PC-9 (cell line): ENCODE measurements around the gene RPL32. TPM values are rescaled to one million over a fixed set of nuclear protein-coding genes. Genes with fewer than 3 reads are reported as not detected.

Experiments
- BruUV-seq: library from RNA; stranded (reverse); fragments of 400-500 nt; replicated peaks from 2 replicates; lab custom pipeline; 2021; lab: Mats Ljungman, UMichigan
- CTCF ChIA-PET: fragments of 300-600 bp; sonication (Branson Sonifier 250); formaldehyde crosslinking; loops from one replicate; lab custom pipeline; 2022; ENCODE audit warnings: antibody characterized with exemption; lab: Charles Lee
- POLR2A ChIA-PET: fragments of 300-600 bp; sonication (Branson Sonifier 250); formaldehyde crosslinking; loops from one replicate; lab custom pipeline; 2022; ENCODE audit warnings: antibody characterized with exemption; ENCODE audit not compliant: unreplicated experiment; lab: Charles Lee
- DNase-seq, 2 experiments: peaks; one replicate each; pipeline versions ENCODE4 v3.0.0 to v3.0.0-alpha.2; 2015 to 2022; ENCODE audit warnings: mixed read lengths in 1 of 2
- H2AFZ ChIP-seq: fragments of 200-600 bp; sonication (generic); 2 replicates; pipeline ENCODE4 v1.8.1; 2017; ENCODE audit warnings: antibody characterized with exemption
- H3F3A ChIP-seq: fragments of 200-600 bp; sonication (generic); 2 replicates; pipeline ENCODE4 v1.8.1; 2017; ENCODE audit warnings: antibody characterized with exemption, mild to moderate bottlenecking, low read depth; ENCODE audit not compliant: insufficient read depth
- H3K27ac ChIP-seq: fragments of 200-600 bp; sonication (generic); 2 replicates; pipeline ENCODE4 v1.6.1; 2016; ENCODE audit warnings: mixed run types
- H3K27me3 ChIP-seq: fragments of 200-600 bp; sonication (generic); 2 replicates; pipeline ENCODE4 v1.6.1; 2016; ENCODE audit warnings: low read depth, mixed run types; ENCODE audit not compliant: insufficient read depth
- H3K36me3 ChIP-seq: fragments of 200-600 bp; sonication (generic); 2 replicates; pipeline ENCODE4 v1.6.1; 2016; ENCODE audit warnings: low read depth, mixed run types
- H3K4me1 ChIP-seq: fragments of 200-600 bp; sonication (generic); replicated peaks from 2 replicates; pipeline ENCODE4 v1.6.1; 2016; ENCODE audit warnings: mixed run types; ENCODE audit not compliant: insufficient read depth
- H3K4me2 ChIP-seq: fragments of 200-600 bp; sonication (generic); 2 replicates; pipeline ENCODE4 v1.6.1; 2017; ENCODE audit warnings: mixed run types
- H3K4me3 ChIP-seq: fragments of 200-600 bp; sonication (generic); 2 replicates; pipeline ENCODE4 v1.6.1; 2016; ENCODE audit warnings: mixed run types
- H3K79me2 ChIP-seq: fragments of 200-600 bp; sonication (generic); 2 replicates; pipeline ENCODE4 v1.6.1; 2017; ENCODE audit warnings: low read depth, mixed run types
- H3K9me2 ChIP-seq: fragments of 200-600 bp; sonication (generic); 2 replicates; pipeline ENCODE4 v1.8.1; 2017; ENCODE audit warnings: mild to moderate bottlenecking; ENCODE audit not compliant: insufficient read depth
- H3K9me3 ChIP-seq: fragments of 200-600 bp; sonication (generic); 2 replicates; pipeline ENCODE4 v1.8.1; 2016; ENCODE audit warnings: low read depth; ENCODE audit not compliant: insufficient read depth
- H4K20me1 ChIP-seq: fragments of 200-600 bp; sonication (generic); 2 replicates; pipeline ENCODE4 v1.8.1; 2017; ENCODE audit not compliant: insufficient read depth
- EZH2 ChIP-seq: fragments of 200-600 bp; sonication (generic); IDR thresholded peaks from 2 replicates; pipeline ENCODE4 v1.8.0; 2017; ENCODE audit warnings: antibody characterized with exemption, low read depth
- intact Hi-C: fragments of 100-400 bp; cut with micrococcal nuclease; formaldehyde crosslinking; loops from one replicate; pipeline ENCODE4 v1.10.0; 2022; ENCODE audit not compliant: unreplicated experiment
- total RNA-seq: library from RNA; stranded (reverse); gene quantifications from 2 replicates; pipeline ENCODE4 v1.2.3, GENCODE V29; 2021
- TF ChIP-seq, protein P1 (sequence below): fragments of 200-600 bp; sonication (generic); conservative IDR thresholded peaks from 2 replicates; pipeline ENCODE4 v1.6.1; 2017; ENCODE audit warnings: mixed run types, antibody characterized with exemption, mild to moderate bottlenecking, moderate library complexity

RPL32 gene
- total RNA-seq, 1 experiment from 2014 or later: 1,662 TPM

DNA sequence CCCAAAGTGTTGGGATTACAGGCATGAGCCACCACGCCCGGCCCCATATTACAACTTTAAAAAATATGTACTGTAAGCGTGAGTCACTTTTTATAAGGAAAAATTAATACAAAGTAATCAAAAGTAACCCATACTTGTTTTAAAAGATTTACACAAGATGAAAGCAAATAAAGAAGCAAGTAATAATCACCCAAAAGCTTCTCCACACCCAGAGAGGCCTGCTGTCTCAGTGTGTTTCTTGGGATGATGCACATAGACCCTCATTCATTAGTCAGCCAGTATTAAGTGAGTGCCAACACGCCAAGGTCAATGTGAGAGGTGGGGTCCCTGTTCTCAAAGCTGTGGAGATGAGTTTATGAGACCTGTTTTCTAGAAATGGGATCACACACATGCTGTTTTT is 12.0 kb downstream of the RPL32 start:
- H3K9me2 ChIP-seq: no peaks in the 10 kb centered on the region

GRCh38 chr3:12828751-12829150 is 12.6 kb downstream of the RPL32 start:
- no peak for TF ChIP-seq EZH2
- TF ChIP-seq, protein P1, sequence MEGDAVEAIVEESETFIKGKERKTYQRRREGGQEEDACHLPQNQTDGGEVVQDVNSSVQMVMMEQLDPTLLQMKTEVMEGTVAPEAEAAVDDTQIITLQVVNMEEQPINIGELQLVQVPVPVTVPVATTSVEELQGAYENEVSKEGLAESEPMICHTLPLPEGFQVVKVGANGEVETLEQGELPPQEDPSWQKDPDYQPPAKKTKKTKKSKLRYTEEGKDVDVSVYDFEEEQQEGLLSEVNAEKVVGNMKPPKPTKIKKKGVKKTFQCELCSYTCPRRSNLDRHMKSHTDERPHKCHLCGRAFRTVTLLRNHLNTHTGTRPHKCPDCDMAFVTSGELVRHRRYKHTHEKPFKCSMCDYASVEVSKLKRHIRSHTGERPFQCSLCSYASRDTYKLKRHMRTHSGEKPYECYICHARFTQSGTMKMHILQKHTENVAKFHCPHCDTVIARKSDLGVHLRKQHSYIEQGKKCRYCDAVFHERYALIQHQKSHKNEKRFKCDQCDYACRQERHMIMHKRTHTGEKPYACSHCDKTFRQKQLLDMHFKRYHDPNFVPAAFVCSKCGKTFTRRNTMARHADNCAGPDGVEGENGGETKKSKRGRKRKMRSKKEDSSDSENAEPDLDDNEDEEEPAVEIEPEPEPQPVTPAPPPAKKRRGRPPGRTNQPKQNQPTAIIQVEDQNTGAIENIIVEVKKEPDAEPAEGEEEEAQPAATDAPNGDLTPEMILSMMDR: no peak
- ChIA-PET CTCF (no interaction called here), POLR2A (no interaction called here)
- no peak for DNase-seq
- H3K9me3 ChIP-seq: no peaks in the 10 kb centered on the region
- H3F3A ChIP-seq: peaks cover 50% of the 10 kb centered on the region
- peaks cover 13% of the 10 kb centered on the region for H4K20me1 ChIP-seq
- no peak overlapping the region for H2AFZ ChIP-seq
- no TSS peak for BruUV-seq
- H3K4me3 ChIP-seq: no peak overlapping the region
- 0 out of 2 replicates have a peak, but pooled peaks cover 4% of the 10 kb centered on the region for H3K36me3 ChIP-seq
- H3K4me2 ChIP-seq: no peak overlapping the region
- no peaks in the 10 kb centered on the region for H3K9me2 ChIP-seq
- no peaks in the 10 kb centered on the region for H3K79me2 ChIP-seq
- no peaks in the 10 kb centered on the region for H3K27me3 ChIP-seq
- H3K4me1 ChIP-seq: peaks cover 9% of the 10 kb centered on the region
- intact Hi-C loops: no loop called here
- no peak overlapping the region for H3K27ac ChIP-seq

More for the DNA sequence above, 12.0 kb downstream of the RPL32 start:
- peaks cover 20% of the 10 kb centered on the region for H4K20me1 ChIP-seq
- intact Hi-C loops: no loop called here
- TF ChIP-seq EZH2: no peak
- TF ChIP-seq, protein P1: no peak
- no peaks in the 10 kb centered on the region for H3K9me3 ChIP-seq
- peaks cover 57% of the 10 kb centered on the region for H3F3A ChIP-seq
- peaks cover 9% of the 10 kb centered on the region for H3K4me1 ChIP-seq
- H3K4me2 ChIP-seq: no peak overlapping the region
- no TSS peak for BruUV-seq
- ChIA-PET POLR2A (no interaction called here), CTCF (no interaction called here)
- no peak for DNase-seq
- no peak overlapping the region for H2AFZ ChIP-seq
- H3K36me3 ChIP-seq: 0 out of 2 replicates have a peak, but pooled peaks cover 11% of the 10 kb centered on the region
- H3K79me2 ChIP-seq: no peaks in the 10 kb centered on the region
- no peak overlapping the region for H3K4me3 ChIP-seq
- H3K27me3 ChIP-seq: no peaks in the 10 kb centered on the region
- H3K27ac ChIP-seq: no peak overlapping the region

- BruUV-seq: no TSS peak
- H3K4me1 ChIP-seq: peaks cover 9% of the 10 kb centered on the region
- no peaks in the 10 kb centered on the region for H3K9me3 ChIP-seq
- no peaks in the 10 kb centered on the region for H3K36me3 ChIP-seq
- CTCF ChIA-PET: no interaction called here
- H3K27ac ChIP-seq: no peak overlapping the region
- H3K9me2 ChIP-seq: no peaks in the 10 kb centered on the region
- POLR2A ChIA-PET: no interaction called here
- H3F3A ChIP-seq: peaks cover 14% of the 10 kb centered on the region; the same call in 1 of the 2 replicates
- H3K4me3 ChIP-seq: no peak overlapping the region
- intact Hi-C loops: no loop called here
- no peak for DNase-seq
- H3K27me3 ChIP-seq: no peaks in the 10 kb centered on the region
- no peak overlapping the region for H3K4me2 ChIP-seq
- H3K79me2 ChIP-seq: no peaks in the 10 kb centered on the region
- no peak overlapping the region for H2AFZ ChIP-seq
- no peak for TF ChIP-seq EZH2
- TF ChIP-seq, protein P1: no peak
- no peaks in the 10 kb centered on the region; the same call in 1 of the 2 replicates for H4K20me1 ChIP-seq
Observed at GRCh38 chr3:12825156-12825555, 16.2 kb downstream of the RPL32 start.
